ENCODE measurements around the gene JARID2.

JARID2 gene

GRCh38 chr6:15382712-15383111 lies 136.8 kb downstream of the JARID2 start:
- H3K36me3 ChIP-seq (ENCODE audit: insufficient read depth, low read length) = no peaks in the 10 kb centered on the region
- H3K9ac ChIP-seq (ENCODE audit: low read length) = no peak overlapping the region
- H2AFZ ChIP-seq (ENCODE audit: low read length) = no peak overlapping the region
- no peaks in the 10 kb centered on the region for H3K79me2 ChIP-seq (ENCODE audit: insufficient read depth, low read length)
- H3K9me2 ChIP-seq (ENCODE audit: low read depth, low read length) = no peaks in the 10 kb centered on the region
- no peak overlapping the region for H3K27ac ChIP-seq (ENCODE audit: low read depth, low read length, poor library complexity, severe bottlenecking)
- no peak overlapping the region for H3K4me2 ChIP-seq (ENCODE audit: low read length)
- no peaks in the 10 kb centered on the region for H3F3A ChIP-seq (ENCODE audit: insufficient read depth, low read length)
- H3K4me1 ChIP-seq (ENCODE audit: insufficient read depth, low read length, severe bottlenecking) = no peaks in the 10 kb centered on the region
- H3K4me3 ChIP-seq (ENCODE audit: low read depth, low read length, poor library complexity, severe bottlenecking) = no peak overlapping the region
- H3K27me3 ChIP-seq (ENCODE audit: insufficient read depth, low read length) = no peaks in the 10 kb centered on the region; the same call in 1 of the 2 replicates
- TF ChIP-seq EZH2 (IDR thresholded peaks at IDR 0.05; ENCODE audit: borderline replicate concordance, low read length) (no peak), CTCF (IDR thresholded peaks at IDR 0.05; ENCODE audit: low read length) (no peak)
- peaks cover 5% of the 10 kb centered on the region; the same call in 1 of the 2 replicates for H4K20me1 ChIP-seq (ENCODE audit: insufficient read depth, low read length)
- no peaks in the 10 kb centered on the region for H3K9me3 ChIP-seq (ENCODE audit: low read length)

- Histone ChIP-seq H3K27ac (ENCODE audit: low read depth, low read length, poor library complexity, severe bottlenecking) (no peak overlapping the region), H4K20me1 (ENCODE audit: insufficient read depth, low read length) (peaks cover 5% of the 10 kb centered on the region; the same call in 1 of the 2 replicates), H3K9ac (ENCODE audit: low read length) (no peak overlapping the region), H3F3A (ENCODE audit: insufficient read depth, low read length) (no peaks in the 10 kb centered on the region), H3K9me2 (ENCODE audit: low read depth, low read length) (no peaks in the 10 kb centered on the region), H3K4me2 (ENCODE audit: low read length) (no peak overlapping the region), H3K4me3 (ENCODE audit: low read depth, low read length, poor library complexity, severe bottlenecking) (no peak overlapping the region), H3K4me1 (ENCODE audit: insufficient read depth, low read length, severe bottlenecking) (no peaks in the 10 kb centered on the region), H3K36me3 (ENCODE audit: insufficient read depth, low read length) (no peaks in the 10 kb centered on the region), H3K27me3 (ENCODE audit: insufficient read depth, low read length) (no peaks in the 10 kb centered on the region; the same call in 1 of the 2 replicates), H3K9me3 (ENCODE audit: low read length) (no peaks in the 10 kb centered on the region), H2AFZ (ENCODE audit: low read length) (no peak overlapping the region), H3K79me2 (ENCODE audit: insufficient read depth, low read length) (no peaks in the 10 kb centered on the region)
- TF ChIP-seq CTCF (IDR thresholded peaks at IDR 0.05; ENCODE audit: low read length) (no peak), EZH2 (IDR thresholded peaks at IDR 0.05; ENCODE audit: borderline replicate concordance, low read length) (no peak)
These were observed 139.0 kb downstream of the JARID2 start for GRCh38 chr6:15384901-15385300.

GRCh38 chr6:15385521-15385920 lies 139.7 kb downstream of the JARID2 start:
- TF ChIP-seq EZH2 (IDR thresholded peaks at IDR 0.05; ENCODE audit: borderline replicate concordance, low read length) = no peak
- no peak for TF ChIP-seq CTCF (IDR thresholded peaks at IDR 0.05; ENCODE audit: low read length)
- Histone ChIP-seq H3K9me2 (ENCODE audit: low read depth, low read length) (no peaks in the 10 kb centered on the region), H3K4me2 (ENCODE audit: low read length) (no peak overlapping the region), H3K27ac (ENCODE audit: low read depth, low read length, poor library complexity, severe bottlenecking) (no peak overlapping the region), H3K9me3 (ENCODE audit: low read length) (no peaks in the 10 kb centered on the region), H4K20me1 (ENCODE audit: insufficient read depth, low read length) (peaks cover 5% of the 10 kb centered on the region; the same call in 1 of the 2 replicates), H2AFZ (ENCODE audit: low read length) (no peak overlapping the region), H3K4me1 (ENCODE audit: insufficient read depth, low read length, severe bottlenecking) (no peaks in the 10 kb centered on the region), H3K4me3 (ENCODE audit: low read depth, low read length, poor library complexity, severe bottlenecking) (no peak overlapping the region), H3K79me2 (ENCODE audit: insufficient read depth, low read length) (no peaks in the 10 kb centered on the region), H3K27me3 (ENCODE audit: insufficient read depth, low read length) (no peaks in the 10 kb centered on the region; the same call in 1 of the 2 replicates), H3K9ac (ENCODE audit: low read length) (no peak overlapping the region), H3K36me3 (ENCODE audit: insufficient read depth, low read length) (no peaks in the 10 kb centered on the region), H3F3A (ENCODE audit: insufficient read depth, low read length) (no peaks in the 10 kb centered on the region)

All from OCI-LY1 (cell line).